Measurements from ENCODE around the gene RASGRF2. TPM values are rescaled to one million over a fixed set of nuclear protein-coding genes. Genes with fewer than 3 reads are reported as not detected.

Gene RASGRF2
- total and polyA plus RNA-seq, 10 donors: 0.74 to 13.9 (median 8.8) TPM

DNA sequence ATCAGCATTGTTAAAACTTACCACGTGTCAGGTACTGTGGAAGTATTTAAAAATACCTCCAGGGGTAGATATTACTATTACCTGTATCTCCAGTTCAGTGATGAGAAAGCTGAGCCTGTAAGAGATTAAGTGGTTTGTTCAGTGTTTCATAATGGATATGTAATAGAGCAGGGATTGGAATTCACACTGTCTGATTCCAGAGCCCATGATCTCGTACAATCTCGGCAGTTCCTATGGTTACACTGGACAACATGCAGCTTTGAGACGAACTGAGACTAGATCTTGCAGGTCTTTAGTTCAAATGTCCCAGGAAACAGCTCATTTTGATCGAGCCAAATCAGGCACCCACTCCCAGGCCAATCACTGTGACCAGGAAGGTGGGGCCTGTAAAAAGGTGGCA, 8.8 kb upstream of the RASGRF2 start:
- WGBS, 5 donors: 85 to 93% (median 90%) methylated on average over 5 of the region's 5 CpGs
- no peak for DNase-seq
- H3K4me3 ChIP-seq: no peak overlapping the region
- no peaks in the 10 kb centered on the region for H3K9me3 ChIP-seq
- no peaks in the 10 kb centered on the region for H3K36me3 ChIP-seq
- no peaks in the 10 kb centered on the region for H3K4me1 ChIP-seq
- H3K27ac ChIP-seq: no peak overlapping the region
- peaks cover 0 to 28% (median 0%) of the 10 kb centered on the region in 7 donors for H3K27me3 ChIP-seq (replicated peaks in 1 of 7)
- intact Hi-C loops (cut with DNase I; ENCODE audit: low total_unique reads): no loop called here
- TF ChIP-seq, protein P1, sequence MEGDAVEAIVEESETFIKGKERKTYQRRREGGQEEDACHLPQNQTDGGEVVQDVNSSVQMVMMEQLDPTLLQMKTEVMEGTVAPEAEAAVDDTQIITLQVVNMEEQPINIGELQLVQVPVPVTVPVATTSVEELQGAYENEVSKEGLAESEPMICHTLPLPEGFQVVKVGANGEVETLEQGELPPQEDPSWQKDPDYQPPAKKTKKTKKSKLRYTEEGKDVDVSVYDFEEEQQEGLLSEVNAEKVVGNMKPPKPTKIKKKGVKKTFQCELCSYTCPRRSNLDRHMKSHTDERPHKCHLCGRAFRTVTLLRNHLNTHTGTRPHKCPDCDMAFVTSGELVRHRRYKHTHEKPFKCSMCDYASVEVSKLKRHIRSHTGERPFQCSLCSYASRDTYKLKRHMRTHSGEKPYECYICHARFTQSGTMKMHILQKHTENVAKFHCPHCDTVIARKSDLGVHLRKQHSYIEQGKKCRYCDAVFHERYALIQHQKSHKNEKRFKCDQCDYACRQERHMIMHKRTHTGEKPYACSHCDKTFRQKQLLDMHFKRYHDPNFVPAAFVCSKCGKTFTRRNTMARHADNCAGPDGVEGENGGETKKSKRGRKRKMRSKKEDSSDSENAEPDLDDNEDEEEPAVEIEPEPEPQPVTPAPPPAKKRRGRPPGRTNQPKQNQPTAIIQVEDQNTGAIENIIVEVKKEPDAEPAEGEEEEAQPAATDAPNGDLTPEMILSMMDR (IDR thresholded peaks at IDR 0.05 in 8 of 11, conservative IDR thresholded peaks at IDR 0.05 in 3 of 11): no peak
- TF ChIP-seq POLR2AphosphoS5 (IDR thresholded peaks at IDR 0.05) (no peak), POLR2A (IDR thresholded peaks at IDR 0.05) (no peak)

DNA sequence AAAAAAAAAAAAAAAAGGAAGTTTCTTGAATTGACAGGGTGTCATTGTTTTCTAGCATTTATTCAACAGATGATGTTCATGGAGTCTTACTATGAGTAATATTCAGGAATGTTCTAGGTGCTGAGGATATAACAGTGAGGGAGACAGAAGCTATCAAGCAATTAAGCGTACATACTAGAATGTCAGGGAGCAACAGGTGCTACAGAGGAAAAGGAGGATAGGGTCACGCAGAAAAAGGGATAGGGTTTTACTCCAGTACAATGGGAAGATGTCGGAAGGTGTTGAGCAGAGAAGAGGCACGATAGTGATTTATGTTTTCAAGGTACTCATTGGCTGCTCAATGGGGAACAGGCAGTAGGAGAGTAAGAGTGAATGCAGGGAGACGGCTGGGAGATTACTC, 6.6 kb upstream of the RASGRF2 start:
- intact Hi-C loops (cut with DNase I; ENCODE audit: low total_unique reads): no loop called here

DNA sequence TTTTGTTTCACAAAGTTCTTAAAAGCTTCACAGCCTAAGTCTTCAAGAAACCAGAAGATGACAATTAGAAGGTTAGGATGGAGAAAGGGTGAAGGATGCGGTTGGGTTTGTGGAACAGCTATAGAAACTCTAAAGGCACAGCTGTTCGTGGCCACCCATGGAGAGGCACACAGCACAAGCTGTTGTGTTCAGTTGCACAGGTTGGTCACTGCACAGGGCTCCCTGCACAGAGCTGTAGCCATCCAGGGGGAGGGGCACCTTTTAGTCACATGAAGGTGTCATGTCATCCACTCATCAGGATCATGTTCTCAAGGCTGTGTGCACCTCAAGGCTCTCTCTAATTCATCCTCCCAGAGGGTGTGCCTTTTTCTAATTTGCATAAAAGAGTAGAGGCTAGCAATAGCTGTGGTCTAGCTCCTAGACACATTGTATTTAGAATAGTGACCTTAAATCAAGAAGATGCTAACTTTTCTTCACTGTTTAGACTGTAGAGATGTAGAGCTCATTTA, 5.0 kb upstream of the RASGRF2 start:
- H3K9me3 ChIP-seq: no peaks in the 10 kb centered on the region
- H3K27me3 ChIP-seq (replicated peaks in 1 of 7): peaks cover 0 to 64% (median 10%) of the 10 kb centered on the region in 7 donors

More for the DNA sequence above, 6.6 kb upstream of the RASGRF2 start:
- no peak for DNase-seq
- Histone ChIP-seq H3K27ac (no peak overlapping the region), H3K4me1 (peaks cover 0 to 8% (median 0%) of the 10 kb centered on the region in 6 donors), H3K27me3 (replicated peaks in 1 of 7) (peaks cover 0 to 48% (median 0%) of the 10 kb centered on the region in 7 donors), H3K36me3 (no peaks in the 10 kb centered on the region), H3K9me3 (no peaks in the 10 kb centered on the region), H3K4me3 (no peak overlapping the region)
- TF ChIP-seq POLR2AphosphoS5 (IDR thresholded peaks at IDR 0.05) (no peak), POLR2A (IDR thresholded peaks at IDR 0.05) (no peak)
- WGBS, 5 donors: 83 to 98% (median 94%) methylated on average over 5 of the region's 5 CpGs

DNA sequence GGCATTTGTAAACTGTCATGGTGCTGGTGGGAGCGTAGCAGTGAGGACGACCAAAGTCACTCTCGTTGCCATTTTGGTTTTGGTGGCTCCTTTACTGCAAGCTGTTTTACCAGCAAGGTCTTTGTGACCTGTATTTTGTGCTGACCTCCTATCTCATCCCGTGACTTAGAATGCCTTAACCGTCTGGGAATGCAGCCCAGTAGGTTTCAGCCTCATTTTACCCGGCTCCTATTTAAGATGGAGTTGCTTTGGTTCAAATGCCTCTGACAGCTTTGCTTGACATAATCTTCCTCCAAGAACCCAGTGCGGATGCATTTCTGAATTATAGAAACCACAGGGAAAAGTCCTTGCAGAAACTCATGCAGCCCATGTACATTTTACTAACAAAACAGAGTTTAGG, 3.9 kb upstream of the RASGRF2 start:
- no peak for DNase-seq
- H3K36me3 ChIP-seq: no peaks in the 10 kb centered on the region
- intact Hi-C loops (cut with DNase I; ENCODE audit: low total_unique reads): no loop called here
- 73 to 80% (median 77%) methylated on average over 7 of the region's 7 CpGs for WGBS, 5 donors
- no peaks in the 10 kb centered on the region for H3K9me3 ChIP-seq
- H3K4me1 ChIP-seq: peaks cover 0 to 32% (median 13%) of the 10 kb centered on the region in 6 donors
- H3K27ac ChIP-seq: no peak overlapping the region
- peaks cover 0 to 75% (median 20%) of the 10 kb centered on the region in 7 donors for H3K27me3 ChIP-seq (replicated peaks in 1 of 7)
- TF ChIP-seq, protein P1 (IDR thresholded peaks at IDR 0.05 in 8 of 11, conservative IDR thresholded peaks at IDR 0.05 in 3 of 11): no peak
- TF ChIP-seq POLR2A (IDR thresholded peaks at IDR 0.05): no peak
- TF ChIP-seq POLR2AphosphoS5 (IDR thresholded peaks at IDR 0.05): no peak
- H3K4me3 ChIP-seq: no peak overlapping the region

More for the DNA sequence above, 5.0 kb upstream of the RASGRF2 start:
- 79 to 96% (median 81%) methylated on average over 2 of the region's 2 CpGs for WGBS, 5 donors
- TF ChIP-seq POLR2AphosphoS5 (IDR thresholded peaks at IDR 0.05) (no peak), POLR2A (IDR thresholded peaks at IDR 0.05) (no peak)
- TF ChIP-seq, protein P1 (IDR thresholded peaks at IDR 0.05 in 8 of 11, conservative IDR thresholded peaks at IDR 0.05 in 3 of 11): no peak
- H3K36me3 ChIP-seq: no peaks in the 10 kb centered on the region
- H3K27ac ChIP-seq: no peak overlapping the region
- no peak overlapping the region for H3K4me3 ChIP-seq
- peaks cover 0 to 22% (median 7%) of the 10 kb centered on the region in 6 donors for H3K4me1 ChIP-seq
- intact Hi-C loops (cut with DNase I; ENCODE audit: low total_unique reads): no loop called here
- DNase-seq: no peak

All from spleen (tissue), 11 donors.